Measurements from ENCODE around the gene VSX2.

- TF ChIP-seq CTCF (IDR thresholded peaks at IDR 0.05; ENCODE audit: low read depth, low read length, poor library complexity, severe bottlenecking) (no peak), EZH2phosphoT487 (IDR thresholded peaks at IDR 0.05; ENCODE audit: borderline replicate concordance, low read length) (no peak)
Measured at GRCh38 chr14:74260525-74261233, 21.4 kb downstream of the VSX2 start.
